HG03460 (cell line): ENCODE data around the gene COX6B1.
A peak's percentile ranks its signal among the peaks of the same experiment; 100 is the strongest.
"Not testable (repeated sequence)": the region's sequence is repeated elsewhere in the genome, so short reads cannot be mapped to it uniquely, and the experiment has no call there.

Experiments
- ATAC-seq: cut with Tn5 transposase; IDR thresholded peaks from one replicate; pipeline ENCODE4 v1.9.1; 2021; ENCODE audit not compliant: unreplicated experiment

The COX6B1 gene

GRCh38 chr19:35633727-35634440, 14.2 kb upstream of the COX6B1 start:
- ATAC-seq, result no peak

- no peak for ATAC-seq
Measured at GRCh38 chr19:35636651-35637050, 11.5 kb upstream of the COX6B1 start.

DNA sequence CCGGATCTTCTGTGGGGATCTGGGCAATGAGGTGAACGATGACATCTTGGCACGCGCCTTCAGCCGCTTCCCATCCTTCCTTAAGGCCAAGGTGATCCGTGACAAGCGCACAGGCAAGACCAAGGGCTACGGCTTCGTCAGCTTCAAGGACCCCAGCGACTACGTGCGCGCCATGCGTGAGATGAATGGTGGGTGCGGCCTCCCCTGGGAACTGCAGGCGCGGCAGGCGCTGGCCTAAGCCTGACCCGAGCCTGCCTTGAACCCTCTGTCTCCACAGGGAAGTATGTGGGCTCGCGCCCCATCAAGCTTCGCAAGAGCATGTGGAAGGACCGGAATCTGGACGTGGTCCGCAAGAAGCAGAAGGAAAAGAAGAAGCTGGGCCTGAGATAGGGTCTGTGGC, 11.0 kb upstream of the COX6B1 start:
- ATAC-seq, result no peak

DNA sequence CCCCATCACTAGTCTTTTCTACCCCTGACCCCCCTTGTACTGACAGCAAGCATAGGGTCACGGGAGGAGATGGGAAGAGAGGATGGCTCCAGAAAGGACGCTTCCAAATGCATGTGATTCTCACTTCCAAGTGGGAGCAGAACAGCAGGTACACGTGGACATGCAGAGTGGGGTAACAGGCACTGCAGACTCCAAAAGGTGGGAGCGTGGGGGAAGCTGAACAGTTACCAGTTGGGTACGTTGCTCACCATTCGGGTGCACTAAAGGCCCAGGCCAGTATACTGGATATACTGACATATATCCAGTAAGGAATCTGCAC, 8.8 kb upstream of the COX6B1 start:
- ATAC-seq, result no peak

GRCh38 chr19:35639863-35640262, 8.3 kb upstream of the COX6B1 start:
- no peak for ATAC-seq

DNA sequence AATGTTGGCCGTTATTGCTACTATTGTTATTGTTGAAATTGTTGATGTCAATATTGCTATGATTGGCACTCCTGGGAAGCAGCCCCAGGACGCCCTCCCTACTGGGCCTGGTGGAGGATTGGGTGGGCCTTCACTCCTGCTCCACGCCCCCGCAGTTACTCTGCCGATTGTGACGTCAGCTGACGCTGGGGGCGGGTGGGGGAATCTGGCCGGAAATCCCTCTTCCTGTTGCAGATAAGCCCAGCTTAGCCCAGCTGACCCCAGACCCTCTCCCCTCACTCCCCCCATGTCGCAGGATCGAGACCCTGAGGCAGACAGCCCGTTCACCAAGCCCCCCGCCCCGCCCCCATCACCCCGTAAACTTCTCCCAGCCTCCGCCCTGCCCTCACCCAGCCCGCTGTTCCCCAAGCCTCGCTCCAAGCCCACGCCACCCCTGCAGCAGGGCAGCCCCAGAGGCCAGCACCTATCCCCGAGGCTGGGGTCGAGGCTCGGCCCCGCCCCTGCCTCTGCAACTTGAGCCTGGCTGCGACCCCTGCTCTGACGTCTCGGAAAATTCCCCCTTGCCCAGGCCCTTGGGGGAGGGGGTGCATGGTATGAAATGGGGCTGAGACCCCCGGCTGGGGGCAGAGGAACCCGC, 6.5 kb upstream of the COX6B1 start, which contains the start of gene ETV2:
TSS of gene ETV2 (plus strand) at position 231 of the 637 bp plus-strand sequence. CDS start 716 bp downstream, outside the sequence.
- no peak for ATAC-seq

- ATAC-seq, result no peak
Measured at GRCh38 chr19:35642312-35642711, 5.8 kb upstream of the COX6B1 start.

GRCh38 chr19:35642798-35643254, 5.3 kb upstream of the COX6B1 start:
- ATAC-seq, result no peak

DNA sequence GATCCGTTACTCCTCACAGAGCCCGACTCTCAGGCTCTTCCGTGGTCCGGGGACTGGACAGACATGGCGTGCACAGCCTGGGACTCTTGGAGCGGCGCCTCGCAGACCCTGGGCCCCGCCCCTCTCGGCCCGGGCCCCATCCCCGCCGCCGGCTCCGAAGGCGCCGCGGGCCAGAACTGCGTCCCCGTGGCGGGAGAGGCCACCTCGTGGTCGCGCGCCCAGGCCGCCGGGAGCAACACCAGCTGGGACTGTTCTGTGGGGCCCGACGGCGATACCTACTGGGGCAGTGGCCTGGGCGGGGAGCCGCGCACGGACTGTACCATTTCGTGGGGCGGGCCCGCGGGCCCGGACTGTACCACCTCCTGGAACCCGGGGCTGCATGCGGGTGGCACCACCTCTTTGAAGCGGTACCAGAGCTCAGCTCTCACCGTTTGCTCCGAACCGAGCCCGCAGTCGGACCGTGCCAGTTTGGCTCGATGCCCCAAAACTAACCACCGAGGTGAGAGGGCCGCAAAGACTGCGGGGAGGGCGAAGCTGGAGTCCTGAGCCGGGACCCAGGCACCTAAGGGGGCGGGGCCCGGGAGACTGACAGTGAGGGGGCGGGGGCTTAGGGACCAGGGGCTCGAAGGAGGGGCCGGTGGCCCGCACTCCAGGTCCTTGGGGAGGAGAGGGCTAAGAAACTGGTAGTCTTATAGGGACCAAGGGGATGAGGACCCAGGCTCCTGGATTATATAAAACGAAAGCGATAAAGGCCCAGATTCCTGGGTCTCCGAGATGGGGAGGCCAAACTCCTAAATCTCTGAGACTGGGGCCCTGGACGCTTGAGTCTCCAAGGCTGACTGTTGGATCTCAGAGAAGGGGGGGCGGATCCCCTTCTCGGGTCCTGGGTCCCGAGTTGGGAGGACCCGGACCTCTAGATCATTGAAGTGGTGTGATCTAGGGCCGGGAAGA, 4.6 kb upstream of the COX6B1 start:
- ATAC-seq, result no peak

DNA sequence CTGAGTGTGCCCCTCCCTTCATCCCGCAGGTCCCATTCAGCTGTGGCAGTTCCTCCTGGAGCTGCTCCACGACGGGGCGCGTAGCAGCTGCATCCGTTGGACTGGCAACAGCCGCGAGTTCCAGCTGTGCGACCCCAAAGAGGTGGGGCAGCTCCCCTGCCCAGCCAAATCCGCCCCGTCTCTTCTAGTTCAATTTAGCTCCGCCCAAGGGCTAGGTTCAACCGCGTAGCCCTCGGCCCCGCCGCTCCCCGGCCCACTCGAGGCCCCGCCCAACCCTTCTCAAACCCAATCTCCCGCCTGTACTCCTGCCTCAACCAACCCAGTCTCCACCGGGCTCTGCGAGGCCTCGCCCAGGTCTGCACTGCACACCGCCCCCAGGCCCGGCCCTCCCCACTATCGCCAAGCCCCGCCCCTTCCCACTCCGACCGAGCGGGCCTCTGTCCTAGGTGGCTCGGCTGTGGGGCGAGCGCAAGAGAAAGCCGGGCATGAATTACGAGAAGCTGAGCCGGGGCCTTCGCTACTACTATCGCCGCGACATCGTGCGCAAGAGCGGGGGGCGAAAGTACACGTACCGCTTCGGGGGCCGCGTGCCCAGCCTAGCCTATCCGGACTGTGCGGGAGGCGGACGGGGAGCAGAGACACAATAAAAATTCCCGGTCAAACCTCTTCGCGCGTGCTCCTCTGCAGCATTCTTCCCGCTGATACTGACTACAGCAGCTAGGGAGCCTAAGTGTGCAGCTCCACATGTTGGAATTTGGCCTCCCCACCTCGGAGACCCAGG, 3.7 kb upstream of the COX6B1 start:
- peak; percentile 67 for ATAC-seq

DNA sequence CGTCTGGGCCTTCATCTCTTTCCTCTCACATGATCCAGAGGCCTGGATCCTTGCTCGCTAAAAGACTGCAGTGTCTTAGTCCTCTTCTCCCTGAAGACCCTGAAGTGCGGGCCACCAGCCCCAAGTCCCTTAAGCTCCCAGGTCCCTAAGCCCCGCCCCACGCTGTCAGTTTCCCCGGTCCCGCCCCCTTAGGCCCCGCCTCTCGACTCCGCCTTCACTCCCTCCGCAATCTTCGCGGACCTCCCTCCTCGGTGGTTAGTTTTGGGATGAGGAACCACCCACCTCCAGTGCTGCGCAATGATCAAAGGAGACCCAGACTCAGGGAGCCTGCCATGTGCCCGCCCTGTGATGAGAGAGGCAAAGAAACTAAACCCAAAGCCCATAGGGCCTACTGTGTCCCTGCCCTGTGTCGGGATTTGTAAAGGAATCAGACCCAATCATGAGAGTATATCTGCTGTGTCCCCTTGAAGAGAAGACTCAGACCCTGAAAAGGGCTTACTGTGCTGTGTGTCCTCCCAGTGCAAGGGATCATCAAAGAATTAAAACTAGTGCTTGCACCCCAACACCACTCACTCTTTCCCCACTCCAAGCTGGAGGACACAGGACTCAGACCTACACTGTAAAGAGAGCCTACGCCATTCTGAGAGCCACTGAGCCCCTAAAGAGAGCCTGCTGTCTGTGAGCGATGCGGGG, 3.0 kb upstream of the COX6B1 start:
- no peak for ATAC-seq

GRCh38 chr19:35645680-35646511, 2.2 kb upstream of the COX6B1 start:
- ATAC-seq, result no peak

DNA sequence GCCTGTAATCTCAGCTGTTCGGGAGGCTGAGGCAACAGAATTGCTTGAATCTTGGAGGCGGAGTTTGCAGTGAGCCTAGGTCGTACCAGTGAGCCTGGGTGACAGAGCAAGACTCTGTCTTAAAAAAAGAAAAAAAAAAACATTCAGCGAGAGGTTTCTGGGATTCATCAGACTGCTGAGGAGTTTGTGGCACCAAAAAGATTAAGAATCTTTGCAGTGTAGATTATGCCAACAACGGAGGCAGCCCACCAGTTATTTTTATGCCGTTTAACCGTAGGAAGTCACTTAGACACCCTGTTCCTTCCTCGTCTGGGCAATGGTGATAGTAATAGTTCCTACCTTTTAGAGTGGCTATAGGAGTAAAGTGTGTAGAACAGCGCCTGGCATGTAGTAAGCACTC, 2.5 kb downstream of the COX6B1 start:
- ATAC-seq, result no peak

DNA sequence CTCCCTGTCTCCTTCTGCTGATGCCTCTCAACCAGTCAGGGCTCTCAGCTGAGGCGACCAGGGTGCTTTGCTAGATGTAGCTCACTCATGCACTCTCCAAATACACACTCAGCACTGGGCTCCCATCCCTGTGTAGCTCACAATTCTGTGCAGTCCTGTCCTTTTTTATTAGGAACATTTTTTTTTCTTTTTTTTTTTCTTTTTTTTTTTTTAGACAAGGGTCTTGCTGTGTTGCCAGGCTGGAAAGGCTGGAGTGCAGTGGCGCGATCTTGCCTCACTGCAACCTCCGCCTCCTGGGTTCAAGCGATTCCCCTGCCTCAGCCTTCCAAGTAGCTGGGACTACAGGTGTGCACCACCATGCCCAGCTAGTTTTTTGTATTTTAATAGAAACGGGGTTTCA, 6.7 kb downstream of the COX6B1 start:
- not testable (repeated sequence) for ATAC-seq

- no peak for ATAC-seq
Measured at GRCh38 chr19:35655600-35655999, 7.5 kb downstream of the COX6B1 start.

DNA sequence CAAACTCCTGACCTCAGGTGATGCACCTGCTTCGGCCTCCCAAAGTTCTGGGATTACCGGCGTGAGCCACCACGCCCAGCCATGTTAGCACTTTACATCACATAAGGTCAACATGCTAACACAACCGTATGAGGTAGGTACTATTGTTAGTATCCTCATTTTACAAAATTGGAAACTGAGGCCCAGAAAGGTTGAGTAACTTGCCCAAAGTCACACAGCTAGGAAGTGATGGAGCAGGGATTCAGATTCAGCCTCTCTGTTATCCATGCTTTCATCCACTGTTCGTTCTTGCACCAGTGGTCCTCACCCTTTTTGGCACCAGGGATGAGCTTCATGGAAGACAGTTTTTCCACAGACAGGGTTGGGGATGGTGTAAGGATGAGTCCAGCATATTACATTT, 8.6 kb downstream of the COX6B1 start:
- ATAC-seq, result no peak

DNA sequence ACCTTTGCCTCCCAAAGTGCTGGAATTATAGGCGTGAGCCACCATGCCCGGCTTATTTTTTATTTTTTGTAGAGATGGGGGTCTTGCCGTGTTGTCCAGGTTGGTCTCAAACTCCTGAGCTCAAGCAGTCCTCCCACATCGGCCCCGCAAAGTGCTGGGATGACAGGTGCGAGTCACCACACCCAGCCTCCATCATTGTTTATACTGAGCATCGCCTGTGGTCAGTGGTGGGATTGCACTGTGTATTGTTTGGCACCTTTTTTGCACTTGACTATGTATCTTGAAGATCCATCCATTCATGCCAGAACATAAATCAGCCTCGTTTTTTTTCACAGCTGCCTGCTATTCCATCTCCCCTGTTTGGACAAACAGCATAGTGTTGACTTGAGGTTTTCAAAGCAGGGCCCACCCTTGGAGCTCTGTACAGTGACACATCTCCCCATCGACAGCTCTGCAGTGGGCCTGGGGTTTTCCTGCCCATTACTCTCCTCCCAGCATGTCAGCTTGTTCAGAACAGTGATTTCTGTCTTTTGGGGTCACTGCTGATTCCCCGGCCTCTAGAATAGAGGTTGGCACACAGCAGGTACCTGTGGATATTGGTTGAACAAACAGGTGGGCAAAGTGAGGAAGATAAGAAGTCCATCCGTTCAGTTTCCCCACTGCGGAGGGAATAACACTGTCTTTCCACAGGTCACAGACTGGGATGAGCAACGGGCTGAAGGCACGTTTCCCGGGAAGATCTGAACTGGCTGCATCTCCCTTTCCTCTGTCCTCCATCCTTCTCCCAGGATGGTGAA, 10.0 kb downstream of the COX6B1 start:
- no peak for ATAC-seq

- no peak for ATAC-seq
Measured at GRCh38 chr19:35661995-35662340, 13.8 kb downstream of the COX6B1 start.

- ATAC-seq, result no peak
Measured at GRCh38 chr19:35663981-35664380, 15.9 kb downstream of the COX6B1 start.
